ENCODE results near the gene THSD7B. TPM values are rescaled to one million over a fixed set of nuclear protein-coding genes. Genes with fewer than 3 reads are reported as not detected.

Gene THSD7B
- total and polyA plus RNA-seq, 3 donors from 2014 or later = 0.87 to 2.1 (median 1.1) TPM

DNA sequence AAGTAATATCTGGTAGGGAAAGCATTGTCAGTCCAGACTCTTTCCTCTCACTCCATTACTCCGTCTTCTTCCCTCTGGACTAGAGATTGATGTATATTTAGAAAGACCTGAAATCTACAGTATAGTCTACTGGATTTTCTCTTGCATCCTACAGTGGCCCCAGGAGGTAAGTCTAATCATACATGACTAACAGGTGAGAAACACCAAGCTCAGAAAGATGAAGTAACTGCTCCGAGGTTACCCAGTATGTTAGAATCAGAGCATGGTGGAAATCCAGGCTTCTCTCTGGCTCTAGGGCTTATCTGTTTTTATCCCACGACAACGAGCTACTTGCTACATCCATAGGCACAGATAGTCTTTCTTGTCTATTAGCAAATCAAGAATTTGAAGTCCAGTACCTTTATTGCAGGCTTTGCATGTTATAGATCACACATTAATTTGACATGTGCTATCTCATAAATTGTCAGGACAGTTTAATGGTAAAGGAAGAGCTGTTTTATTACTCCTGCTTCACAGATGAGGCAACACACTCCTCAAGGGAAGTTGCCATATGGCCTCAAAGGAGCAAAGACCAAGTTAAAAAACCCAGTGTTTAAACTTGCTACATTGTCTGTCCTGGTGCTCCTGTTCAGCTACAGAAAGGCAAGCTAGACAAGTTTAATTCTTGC lies 484.3 kb downstream of the THSD7B start:
- no peaks in the 10 kb centered on the region for H3K4me1 ChIP-seq
- H3K9me3 ChIP-seq = no peaks in the 10 kb centered on the region
- no peaks in the 10 kb centered on the region for H3K27me3 ChIP-seq
- 61 to 68% methylated on average over 4 of the region's 4 CpGs for WGBS, 2 donors
- H3K36me3 ChIP-seq (ENCODE audit: low read depth, missing control alignments) = no peaks in the 10 kb centered on the region
- no peak for DNase-seq
- no peak overlapping the region for H3K4me3 ChIP-seq
- intact Hi-C loops (cut with DNase I; ENCODE audit: low total_unique reads) = no loop called here
- TF ChIP-seq, protein P1, sequence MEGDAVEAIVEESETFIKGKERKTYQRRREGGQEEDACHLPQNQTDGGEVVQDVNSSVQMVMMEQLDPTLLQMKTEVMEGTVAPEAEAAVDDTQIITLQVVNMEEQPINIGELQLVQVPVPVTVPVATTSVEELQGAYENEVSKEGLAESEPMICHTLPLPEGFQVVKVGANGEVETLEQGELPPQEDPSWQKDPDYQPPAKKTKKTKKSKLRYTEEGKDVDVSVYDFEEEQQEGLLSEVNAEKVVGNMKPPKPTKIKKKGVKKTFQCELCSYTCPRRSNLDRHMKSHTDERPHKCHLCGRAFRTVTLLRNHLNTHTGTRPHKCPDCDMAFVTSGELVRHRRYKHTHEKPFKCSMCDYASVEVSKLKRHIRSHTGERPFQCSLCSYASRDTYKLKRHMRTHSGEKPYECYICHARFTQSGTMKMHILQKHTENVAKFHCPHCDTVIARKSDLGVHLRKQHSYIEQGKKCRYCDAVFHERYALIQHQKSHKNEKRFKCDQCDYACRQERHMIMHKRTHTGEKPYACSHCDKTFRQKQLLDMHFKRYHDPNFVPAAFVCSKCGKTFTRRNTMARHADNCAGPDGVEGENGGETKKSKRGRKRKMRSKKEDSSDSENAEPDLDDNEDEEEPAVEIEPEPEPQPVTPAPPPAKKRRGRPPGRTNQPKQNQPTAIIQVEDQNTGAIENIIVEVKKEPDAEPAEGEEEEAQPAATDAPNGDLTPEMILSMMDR (IDR thresholded peaks at IDR 0.05) = no peak
- H3K27ac ChIP-seq = no peak overlapping the region

DNA sequence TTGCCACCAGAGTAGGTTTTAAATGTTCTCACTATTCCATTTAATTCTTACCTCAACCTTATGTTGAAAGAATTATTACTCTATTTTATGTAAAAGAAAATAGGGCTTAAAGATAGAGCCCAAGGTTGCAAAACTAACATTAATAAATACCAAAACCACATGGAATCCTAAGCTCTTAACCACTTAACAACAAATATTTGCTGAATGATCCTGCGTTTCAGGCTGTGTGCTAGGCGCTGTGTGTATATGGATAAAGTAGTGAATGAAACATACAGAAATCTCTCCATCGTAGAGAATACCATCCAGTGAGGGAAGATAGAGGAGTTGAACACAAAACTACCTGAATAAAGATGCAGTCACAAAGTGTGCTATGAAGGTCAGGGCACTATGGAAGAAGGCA lies 485.1 kb downstream of the THSD7B start:
- 90 to 96% methylated on average over 3 of the region's 3 CpGs for WGBS, 2 donors
- no peak overlapping the region for H3K4me3 ChIP-seq
- no peak for DNase-seq
- H3K27ac ChIP-seq = no peak overlapping the region
- intact Hi-C loops (cut with DNase I; ENCODE audit: low total_unique reads) = no loop called here
- TF ChIP-seq, protein P1 (IDR thresholded peaks at IDR 0.05) = no peak
- no peak for TF ChIP-seq POLR2A (IDR thresholded peaks at IDR 0.05)
- H3K36me3 ChIP-seq (ENCODE audit: low read depth, missing control alignments) = no peaks in the 10 kb centered on the region
- no peaks in the 10 kb centered on the region for H3K4me1 ChIP-seq
- H3K27me3 ChIP-seq = no peaks in the 10 kb centered on the region
- H3K9me3 ChIP-seq = no peaks in the 10 kb centered on the region

DNA sequence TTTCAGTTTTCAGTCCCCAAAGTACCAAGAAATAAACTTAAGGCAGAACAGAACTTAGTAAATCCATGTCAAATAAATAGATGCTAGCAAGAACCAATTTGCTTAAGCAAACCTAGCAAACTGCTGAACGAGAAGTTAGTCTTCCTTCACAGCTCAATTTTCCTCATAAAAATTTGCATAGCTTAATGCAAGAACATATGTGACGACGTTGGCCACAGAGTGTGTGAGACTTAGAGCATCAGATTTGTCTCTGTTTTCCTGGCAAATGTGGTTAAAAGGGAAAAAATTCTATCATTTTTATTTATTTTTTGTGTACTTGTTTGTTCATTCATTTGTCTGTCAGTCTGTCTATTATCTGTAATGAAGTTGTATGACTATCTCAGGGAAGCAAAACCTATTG lies 485.7 kb downstream of the THSD7B start:
- WGBS, 2 donors = 73 to 91% methylated on average over 3 of the region's 3 CpGs
- Histone ChIP-seq H3K4me1 (no peaks in the 10 kb centered on the region), H3K27me3 (no peaks in the 10 kb centered on the region), H3K4me3 (no peak overlapping the region), H3K27ac (no peak overlapping the region), H3K9me3 (no peaks in the 10 kb centered on the region), H3K36me3 (ENCODE audit: low read depth, missing control alignments) (no peaks in the 10 kb centered on the region)
- intact Hi-C loops (cut with DNase I; ENCODE audit: low total_unique reads) = no loop called here
- TF ChIP-seq, protein P1 (IDR thresholded peaks at IDR 0.05) = no peak
- no peak for TF ChIP-seq POLR2A (IDR thresholded peaks at IDR 0.05)
- DNase-seq = no peak

DNA sequence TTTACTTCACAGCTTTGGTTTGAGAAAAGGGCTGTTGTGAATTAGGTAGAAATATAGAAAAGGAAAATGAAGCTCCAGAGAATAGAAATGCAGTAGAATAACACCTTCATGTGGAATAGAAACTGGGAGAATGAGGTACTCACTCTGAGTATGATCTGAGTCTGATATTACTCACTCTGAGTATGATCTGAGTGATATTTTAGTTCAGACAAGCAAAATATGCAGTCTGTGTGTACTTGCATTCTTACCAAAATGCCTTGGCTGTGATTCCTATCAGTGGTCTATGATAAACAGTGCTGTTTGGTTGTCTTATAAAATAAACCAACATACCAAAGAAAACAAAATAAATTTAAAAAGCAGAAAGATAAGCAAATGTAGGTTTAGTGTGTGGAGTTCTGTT lies 487.6 kb downstream of the THSD7B start:
- DNase-seq = no peak
- no peak overlapping the region for H3K27ac ChIP-seq
- H3K4me3 ChIP-seq = no peak overlapping the region
- H3K9me3 ChIP-seq = no peaks in the 10 kb centered on the region
- intact Hi-C loops (cut with DNase I; ENCODE audit: low total_unique reads) = no loop called here
- no peaks in the 10 kb centered on the region for H3K36me3 ChIP-seq (ENCODE audit: low read depth, missing control alignments)
- no peaks in the 10 kb centered on the region for H3K27me3 ChIP-seq
- TF ChIP-seq, protein P1 (IDR thresholded peaks at IDR 0.05) = no peak
- TF ChIP-seq POLR2A (IDR thresholded peaks at IDR 0.05) = no peak
- H3K4me1 ChIP-seq = no peaks in the 10 kb centered on the region

DNA sequence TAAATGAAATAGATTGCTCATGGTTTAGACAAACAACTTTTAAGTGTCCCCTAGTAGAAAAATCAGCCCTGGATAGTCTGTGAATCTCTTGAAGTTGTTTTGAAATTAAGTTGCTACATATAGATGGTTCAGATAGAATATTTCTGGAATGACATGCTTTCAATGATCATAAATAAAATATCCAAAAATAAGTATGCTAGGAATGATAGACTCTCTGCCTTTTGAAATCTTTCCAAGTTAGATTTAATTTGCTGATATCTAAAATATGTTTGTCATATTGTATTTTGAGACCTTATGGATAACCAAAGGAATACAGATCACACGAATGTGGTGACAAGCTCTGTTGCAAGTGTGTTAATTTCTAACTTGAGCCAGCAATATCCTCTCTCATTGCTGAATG lies 488.7 kb downstream of the THSD7B start:
- H3K27ac ChIP-seq = no peak overlapping the region
- no peak for DNase-seq
- no peaks in the 10 kb centered on the region for H3K36me3 ChIP-seq (ENCODE audit: low read depth, missing control alignments)
- intact Hi-C loops (cut with DNase I; ENCODE audit: low total_unique reads) = no loop called here
- 72 to 87% methylated on average over 1 of the region's 1 CpG for WGBS, 2 donors
- no peaks in the 10 kb centered on the region for H3K9me3 ChIP-seq
- no peaks in the 10 kb centered on the region for H3K4me1 ChIP-seq
- no peak overlapping the region for H3K4me3 ChIP-seq
- H3K27me3 ChIP-seq = no peaks in the 10 kb centered on the region
- TF ChIP-seq POLR2A (IDR thresholded peaks at IDR 0.05) = no peak
- TF ChIP-seq, protein P1 (IDR thresholded peaks at IDR 0.05) = no peak
